GM11168 (cell line): ENCODE results near the gene ZBTB17.

ENCODE experiments used
- in situ Hi-C: fragments of 300-500 bp; cut with MboI; formaldehyde crosslinking; loops from one replicate; pipeline ENCODE4 v1.12.0; 2022; ENCODE audit warnings: low sequenced_read_pairs; ENCODE audit not compliant: unreplicated experiment

The ZBTB17 gene

GRCh38 chr1:15963363-15963967 lies 12.4 kb downstream of the ZBTB17 start:
- in situ Hi-C loops = no loop called here

- in situ Hi-C loops = no loop called here
Measured at GRCh38 chr1:15962671-15963362, 13.1 kb downstream of the ZBTB17 start.

GRCh38 chr1:15962176-15962575 lies 13.7 kb downstream of the ZBTB17 start:
- in situ Hi-C loops = no loop called here

GRCh38 chr1:15961492-15961891 lies 14.4 kb downstream of the ZBTB17 start:
- in situ Hi-C loops = no loop called here

GRCh38 chr1:15960808-15961207 lies 15.1 kb downstream of the ZBTB17 start:
- in situ Hi-C loops = no loop called here

- in situ Hi-C loops = no loop called here
Measured at GRCh38 chr1:15959827-15960446, 16.0 kb downstream of the ZBTB17 start.

GRCh38 chr1:15959424-15959823 lies 16.5 kb downstream of the ZBTB17 start:
- in situ Hi-C loops = no loop called here

GRCh38 chr1:15958793-15959192 lies 17.1 kb downstream of the ZBTB17 start:
- in situ Hi-C loops = no loop called here

GRCh38 chr1:15958111-15958510 lies 17.8 kb downstream of the ZBTB17 start:
- in situ Hi-C loops = no loop called here

GRCh38 chr1:15957221-15958095 lies 18.4 kb downstream of the ZBTB17 start:
- in situ Hi-C loops = no loop called here

GRCh38 chr1:15956150-15956549 lies 19.8 kb downstream of the ZBTB17 start:
- in situ Hi-C loops = no loop called here

- in situ Hi-C loops = no loop called here
Measured at GRCh38 chr1:15955552-15955951, 20.3 kb downstream of the ZBTB17 start.

GRCh38 chr1:15954316-15954715 lies 21.6 kb downstream of the ZBTB17 start:
- in situ Hi-C loops = no loop called here

GRCh38 chr1:15953791-15954241 lies 22.1 kb downstream of the ZBTB17 start:
- in situ Hi-C loops = no loop called here

GRCh38 chr1:15953294-15953771 lies 22.6 kb downstream of the ZBTB17 start:
- in situ Hi-C loops = no loop called here

- in situ Hi-C loops = no loop called here
Measured at GRCh38 chr1:15952317-15953258, 23.3 kb downstream of the ZBTB17 start.

GRCh38 chr1:15951341-15952153 lies 24.4 kb downstream of the ZBTB17 start:
- in situ Hi-C loops = no loop called here

- in situ Hi-C loops = no loop called here
Measured at GRCh38 chr1:15950763-15951295, 25.1 kb downstream of the ZBTB17 start.
